ENCODE measurements around the gene DDB1. TPM values are rescaled to one million over a fixed set of nuclear protein-coding genes. Genes with fewer than 3 reads are reported as not detected.
"Not testable (repeated sequence)": the region's sequence is repeated elsewhere in the genome, so short reads cannot be mapped to it uniquely, and the experiment has no call there.

The DDB1 gene
- total RNA-seq, 1 donor from 2014 or later: 126 TPM

DNA sequence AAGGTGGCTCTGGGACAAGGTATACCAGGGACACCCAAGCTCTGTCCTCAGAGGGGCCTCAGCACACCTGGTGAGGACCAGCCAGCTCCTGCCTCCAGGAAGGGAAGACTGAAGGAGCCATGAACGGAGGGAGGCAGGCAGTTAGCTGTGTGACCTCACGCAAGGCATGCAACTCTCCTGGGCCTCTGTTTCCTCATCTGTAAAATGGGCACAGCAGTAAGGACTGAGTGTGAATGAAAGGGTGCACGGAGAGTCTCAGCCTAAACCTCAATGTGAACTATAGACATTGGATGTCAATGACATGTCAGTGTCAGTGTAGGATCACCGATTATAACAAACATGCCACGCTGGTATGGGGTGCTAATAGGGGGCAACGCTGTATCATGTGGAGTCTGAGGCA is 73.5 kb downstream of the DDB1 start:
- no peaks in the 10 kb centered on the region for H3K27me3 ChIP-seq
- no peaks in the 10 kb centered on the region for H3K4me1 ChIP-seq
- H3K27ac ChIP-seq: no peak overlapping the region
- H3K9me3 ChIP-seq: no peaks in the 10 kb centered on the region
- no peaks in the 10 kb centered on the region for H3K36me3 ChIP-seq
- intact Hi-C loops (cut with DNase I): no loop called here
- ATAC-seq (no peak), DNase-seq (no peak)
- TF ChIP-seq CTCF (IDR thresholded peaks at IDR 0.05): no peak
- H3K4me3 ChIP-seq: no peak overlapping the region

DNA sequence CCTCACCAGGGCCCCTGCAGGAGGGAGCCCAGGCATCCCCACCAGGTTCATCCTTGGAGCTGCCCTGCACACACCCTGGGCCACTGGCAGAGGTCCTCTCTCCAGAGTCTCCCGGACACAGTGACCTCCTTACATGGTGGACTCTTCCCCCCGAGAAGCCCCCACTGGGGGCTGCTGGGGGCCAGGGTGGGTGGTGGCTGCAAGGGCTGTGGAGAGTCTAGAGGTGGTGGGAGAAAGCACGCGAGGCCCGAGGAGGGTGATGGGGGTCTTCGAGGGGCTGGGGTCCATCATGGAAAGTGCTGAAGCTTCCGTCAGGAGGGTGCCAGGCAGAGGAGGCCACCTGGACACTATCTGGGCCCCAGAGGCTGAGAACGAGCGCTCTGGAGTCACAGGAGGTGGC is 74.4 kb downstream of the DDB1 start:
- no peaks in the 10 kb centered on the region for H3K36me3 ChIP-seq
- no peaks in the 10 kb centered on the region for H3K9me3 ChIP-seq
- no peak overlapping the region for H3K4me3 ChIP-seq
- DNase-seq (no peak), ATAC-seq (peak; percentile 5)
- TF ChIP-seq CTCF (IDR thresholded peaks at IDR 0.05): no peak
- H3K27ac ChIP-seq: no peak overlapping the region
- H3K27me3 ChIP-seq: no peaks in the 10 kb centered on the region
- intact Hi-C loops (cut with DNase I): no loop called here
- no peaks in the 10 kb centered on the region for H3K4me1 ChIP-seq

GRCh38 chr11:61256710-61257482 is 76.0 kb downstream of the DDB1 start:
- no peak for TF ChIP-seq CTCF (IDR thresholded peaks at IDR 0.05)
- H3K27me3 ChIP-seq: no peaks in the 10 kb centered on the region
- H3K4me3 ChIP-seq: no peak overlapping the region
- no peaks in the 10 kb centered on the region for H3K36me3 ChIP-seq
- H3K9me3 ChIP-seq: no peaks in the 10 kb centered on the region
- H3K27ac ChIP-seq: no peak overlapping the region
- intact Hi-C loops (cut with DNase I): no loop called here
- no peak for DNase-seq
- peak; percentile 35 for ATAC-seq
- H3K4me1 ChIP-seq: no peaks in the 10 kb centered on the region

GRCh38 chr11:61254403-61255025 is 78.4 kb downstream of the DDB1 start:
- ATAC-seq (peak; percentile 92), DNase-seq (peak; percentile 77)
- Histone ChIP-seq H3K9me3 (no peaks in the 10 kb centered on the region), H3K27me3 (no peaks in the 10 kb centered on the region), H3K27ac (no peak overlapping the region), H3K4me1 (no peaks in the 10 kb centered on the region), H3K4me3 (no peak overlapping the region), H3K36me3 (no peaks in the 10 kb centered on the region)
- intact Hi-C loops (cut with DNase I): no loop called here
- peak; percentile 82 for TF ChIP-seq CTCF (IDR thresholded peaks at IDR 0.05)

- H3K27ac ChIP-seq; H3K27me3 ChIP-seq; H3K4me1 ChIP-seq; ATAC-seq; H3K9me3 ChIP-seq; DNase-seq; H3K4me3 ChIP-seq; H3K36me3 ChIP-seq; intact Hi-C loops (cut with DNase I): not testable (repeated sequence)
Observed at GRCh38 chr11:61252332-61252731, 80.6 kb downstream of the DDB1 start.

- H3K4me1 ChIP-seq; H3K9me3 ChIP-seq; ATAC-seq; H3K27me3 ChIP-seq; H3K4me3 ChIP-seq; H3K27ac ChIP-seq; H3K36me3 ChIP-seq; intact Hi-C loops (cut with DNase I): not testable (repeated sequence)
- DNase-seq: peak; percentile 2
Observed at GRCh38 chr11:61250796-61251765, 81.8 kb downstream of the DDB1 start.

Other genes with a start within 250 kb of the DDB1 start
- gene CD5, start 230.6 kb downstream of the DDB1 start, total RNA-seq: 2.5 TPM
- 30.2 TPM for gene VPS37C, start 171.7 kb downstream of the DDB1 start, total RNA-seq
- not detected for gene PGA3, start 129.6 kb downstream of the DDB1 start, total RNA-seq
- gene PGA4, start 110.8 kb downstream of the DDB1 start, total RNA-seq: 0.67 TPM
- gene PGA5, start 91.9 kb downstream of the DDB1 start, total RNA-seq: not detected
- gene VWCE, start 37.8 kb downstream of the DDB1 start, total RNA-seq: 1.5 TPM
- 32.1 TPM for gene TKFC, start 123 bp upstream of the DDB1 start, total RNA-seq
- gene CYB561A3, start 28.8 kb upstream of the DDB1 start, total RNA-seq: 50.3 TPM
- 46.3 TPM for gene TMEM138, start 29.3 kb upstream of the DDB1 start, total RNA-seq
- 9.3 TPM for gene TMEM216, start 59.5 kb upstream of the DDB1 start, total RNA-seq
- 75.8 TPM for gene CPSF7, start 96.9 kb upstream of the DDB1 start, total RNA-seq
- 34.1 TPM for gene SDHAF2, start 97.0 kb upstream of the DDB1 start, total RNA-seq
- 0.29 TPM for gene LRRC10B, start 175.6 kb upstream of the DDB1 start, total RNA-seq
- gene SYT7, start 248.0 kb upstream of the DDB1 start, total RNA-seq: 4.8 TPM

All from upper lobe of right lung (tissue), 1 donor.